T1000 (cell line): ENCODE results near the gene RNU5D-1.

ENCODE experiments used
- DNase-seq: peaks from one replicate; lab custom pipeline; 2025; ENCODE audit warnings: mixed read lengths; lab: John Stamatoyannopoulos, UW

Gene RNU5D-1

DNA sequence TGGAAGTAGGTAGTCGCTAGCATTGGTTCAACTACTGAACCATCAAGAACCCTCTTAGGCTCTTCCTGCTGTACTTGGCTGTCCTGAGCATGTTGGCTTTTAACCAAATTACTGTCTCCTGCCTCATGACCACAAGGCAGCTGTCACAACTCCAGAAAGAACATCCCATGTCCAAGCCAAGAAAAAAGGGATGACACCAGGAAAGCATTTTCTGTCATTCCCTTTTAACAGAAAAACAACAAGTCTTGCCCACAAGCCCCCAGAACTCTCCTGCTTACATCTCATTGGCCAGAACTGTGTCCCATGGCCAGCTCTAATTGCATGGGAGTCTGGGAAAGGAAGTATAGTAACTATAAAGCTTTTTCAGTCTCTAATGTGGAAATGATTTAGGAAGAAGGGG, 2.4 kb upstream of the RNU5D-1 start:
- no peak for DNase-seq

GRCh38 chr1:44724955-44725698, 5.8 kb downstream of the RNU5D-1 start:
- no peak for DNase-seq

GRCh38 chr1:44724296-44724954, 6.5 kb downstream of the RNU5D-1 start:
- DNase-seq: no peak

DNA sequence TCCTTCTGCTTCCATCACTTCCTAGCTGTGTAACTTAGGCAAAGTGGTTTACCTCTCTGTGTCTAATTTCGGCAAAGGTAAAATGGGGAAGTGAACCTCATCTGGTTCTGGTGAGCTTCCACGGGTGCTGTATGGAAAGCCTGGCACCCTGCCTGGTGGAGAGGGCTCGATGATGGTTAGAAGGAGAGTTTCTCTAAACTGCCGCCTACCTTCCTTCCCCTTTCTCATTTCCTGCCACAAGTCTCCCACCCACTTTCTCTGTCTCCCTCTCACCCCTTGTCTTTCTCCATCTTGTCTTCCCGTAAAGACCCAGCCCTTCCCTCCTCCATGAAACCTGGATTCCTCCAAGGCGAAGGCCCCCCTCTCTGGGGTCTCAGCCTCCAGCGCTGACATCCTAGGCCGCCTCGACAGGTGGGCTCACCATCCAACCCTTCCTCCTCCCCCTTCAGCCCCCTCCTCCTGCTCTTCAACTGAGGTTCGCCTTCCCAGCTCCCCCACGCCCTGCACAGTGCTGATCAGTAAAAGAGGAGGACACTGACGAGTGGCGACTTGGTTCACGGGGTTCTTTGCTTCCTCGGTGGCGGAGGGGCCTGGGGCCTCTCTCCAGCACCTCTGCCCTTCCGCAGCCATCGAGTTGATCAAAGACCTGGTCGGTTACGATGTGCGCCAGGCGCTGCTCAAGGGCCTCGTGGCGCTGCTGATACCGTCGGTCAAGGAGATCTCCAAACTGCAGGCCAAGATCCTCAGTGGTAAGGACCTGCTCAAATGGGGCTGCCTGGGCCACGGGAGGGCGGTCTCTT, 7.3 kb downstream of the RNU5D-1 start:
- DNase-seq: no peak

GRCh38 chr1:44723064-44723463, 7.9 kb downstream of the RNU5D-1 start:
- no peak for DNase-seq

GRCh38 chr1:44721485-44722361, 9.2 kb downstream of the RNU5D-1 start:
- no peak for DNase-seq

GRCh38 chr1:44720281-44720680, 10.7 kb downstream of the RNU5D-1 start:
- DNase-seq: no peak

DNA sequence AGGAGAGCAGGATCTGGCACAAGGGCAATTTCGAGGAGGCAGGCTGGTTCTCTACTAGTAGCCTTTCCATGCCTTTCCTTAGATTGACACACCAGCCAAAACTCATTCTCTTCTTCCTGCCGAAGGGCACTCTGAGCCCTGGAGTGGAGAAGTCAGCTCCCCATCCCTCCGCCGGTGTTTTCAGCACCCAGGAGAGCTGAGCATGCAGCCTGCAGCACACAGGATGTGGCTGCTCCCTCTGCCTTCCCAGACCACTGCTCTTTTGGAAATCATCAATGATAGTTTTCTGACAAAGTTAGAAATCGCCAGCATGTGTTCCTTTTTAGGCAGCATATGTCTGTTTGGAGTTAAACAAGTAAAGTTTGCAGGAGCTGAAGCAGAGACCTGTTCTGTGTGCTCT, 11.7 kb downstream of the RNU5D-1 start:
- DNase-seq: no peak

GRCh38 chr1:44718091-44718490, 12.9 kb downstream of the RNU5D-1 start:
- no peak for DNase-seq

GRCh38 chr1:44717653-44718052, 13.3 kb downstream of the RNU5D-1 start:
- DNase-seq: no peak

DNA sequence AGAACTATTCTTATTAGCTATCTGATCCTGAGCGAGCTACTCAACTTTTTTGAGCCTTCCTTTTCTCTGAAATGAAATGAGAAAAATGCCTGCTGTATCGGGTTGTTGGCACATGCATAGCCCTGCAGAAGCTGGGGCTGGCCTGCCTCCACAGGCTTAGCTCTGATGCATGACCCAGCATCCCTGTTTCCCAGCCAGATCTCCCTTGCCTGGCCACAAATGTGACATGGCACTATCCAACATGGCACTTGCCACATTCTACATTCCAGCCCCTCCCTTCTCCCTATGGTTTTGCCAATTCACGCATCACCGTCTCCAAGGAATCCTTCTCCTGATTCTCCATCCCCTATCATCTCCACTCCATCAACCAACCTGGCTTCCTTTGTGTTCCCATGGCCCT, 13.8 kb downstream of the RNU5D-1 start:
- DNase-seq: no peak

DNA sequence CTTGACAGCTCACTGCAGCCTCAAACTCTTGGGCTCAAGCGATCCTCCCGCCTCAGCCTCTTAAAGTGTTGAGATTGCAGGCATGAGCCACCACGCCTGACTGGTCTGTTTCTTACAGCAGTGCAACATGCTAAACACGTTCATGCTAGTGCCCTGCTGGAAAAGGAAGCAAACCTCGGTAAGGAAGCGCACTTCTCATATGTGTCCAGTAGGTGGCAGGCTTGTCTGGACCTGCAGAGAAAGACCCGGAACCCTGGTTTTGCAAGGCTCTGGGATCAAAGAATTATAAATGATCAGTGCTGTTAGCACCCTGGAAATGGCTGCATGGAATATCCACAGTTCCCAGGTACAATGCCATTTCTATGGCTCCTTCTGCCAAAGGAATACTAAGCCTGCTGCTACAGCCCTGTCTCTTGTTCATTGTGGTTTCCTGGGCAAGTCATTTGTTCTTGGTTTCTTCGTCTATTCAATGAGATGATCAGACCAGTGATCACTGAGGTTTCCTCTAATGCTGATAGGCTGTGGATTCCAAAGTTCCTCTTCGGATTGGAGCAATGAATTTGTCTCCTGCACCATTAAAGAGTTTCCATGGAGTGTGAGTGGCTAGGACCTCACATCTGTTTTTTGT, 15.9 kb downstream of the RNU5D-1 start:
- peak; percentile 64 for DNase-seq

GRCh38 chr1:44714532-44714931, 16.4 kb downstream of the RNU5D-1 start:
- no peak for DNase-seq

DNA sequence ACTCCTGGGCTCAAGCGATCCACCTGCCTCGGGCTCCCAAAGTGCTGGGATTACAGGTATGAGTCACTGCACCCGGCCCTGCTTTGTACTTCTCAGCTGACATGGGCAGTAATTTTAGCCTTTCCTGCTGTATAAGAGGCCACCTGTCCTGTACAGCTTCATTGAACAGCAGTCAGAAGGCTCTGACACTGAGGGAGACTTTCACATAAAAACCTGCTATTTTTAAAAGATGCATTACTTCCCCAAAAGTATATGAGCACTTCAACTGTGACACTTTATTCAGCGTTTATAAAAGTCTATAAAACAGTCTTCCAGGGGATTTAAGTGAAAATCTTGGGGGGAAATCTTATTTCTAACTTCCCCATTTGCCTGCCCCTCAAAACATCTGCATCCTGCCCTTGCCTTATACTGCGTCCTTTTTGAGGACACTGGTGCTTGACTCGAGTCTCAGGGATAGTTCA, 17.6 kb downstream of the RNU5D-1 start:
- DNase-seq: no peak

- DNase-seq: no peak
Observed at GRCh38 chr1:44707959-44708831, 22.8 kb downstream of the RNU5D-1 start.

- peak; percentile 59 for DNase-seq
Observed at GRCh38 chr1:44707112-44707881, 23.7 kb downstream of the RNU5D-1 start.

GRCh38 chr1:44705938-44706337, 25.0 kb downstream of the RNU5D-1 start:
- DNase-seq: no peak

GRCh38 chr1:44705470-44705869, 25.5 kb downstream of the RNU5D-1 start:
- DNase-seq: no peak

- DNase-seq: no peak
Observed at GRCh38 chr1:44701141-44701573, 29.8 kb downstream of the RNU5D-1 start.
